AG04450 (cell line): Measurements from ENCODE around the gene DTD2. TPM values are rescaled to one million over a fixed set of nuclear protein-coding genes. Genes with fewer than 3 reads are reported as not detected.

Experiments used
- CTCF ChIA-PET: fragments of 300-600, 350-600 bp; formaldehyde crosslinking; extraction: SDS; loops from one replicate; lab custom pipeline; 2022; ENCODE audit warnings: antibody characterized with exemption, inconsistent platforms; lab: Charles Lee
- POLR2A ChIA-PET: fragments of 350-600 bp; formaldehyde crosslinking; extraction: SDS; loops from one replicate; lab custom pipeline; 2021; ENCODE audit warnings: antibody characterized with exemption, inconsistent platforms; lab: Yijun Ruan, JAX
- DNase-seq: peaks from one replicate; pipeline ENCODE4 v3.0.0-alpha.2; 2011; ENCODE audit warnings: low read depth, low spot score
- H3K27ac ChIP-seq: one replicate; pipeline ENCODE4 v1.5.1; 2012; ENCODE audit warnings: low read depth, low read length, control low read depth
- H3K27me3 ChIP-seq: one replicate; pipeline ENCODE4 v1.6.0; 2012; ENCODE audit warnings: low read length; ENCODE audit not compliant: control insufficient read depth, insufficient read depth
- H3K4me3 ChIP-seq: 2 replicates; pipeline ENCODE4 v1.5.1; 2011; ENCODE audit warnings: mild to moderate bottlenecking, low read depth, low read length, control low read depth
- H3K9me3 ChIP-seq: 2 replicates; pipeline ENCODE4 v1.5.1; 2012; ENCODE audit warnings: low read length; ENCODE audit not compliant: control insufficient read depth, insufficient read depth
- polyA plus RNA-seq: library from polyadenylated mRNA; depleted of rRNA; stranded (reverse); fragments of >200 nt; gene quantifications from 2 replicates; pipeline ENCODE4 v1.2.3, GENCODE V29; 2011
- TF ChIP-seq, protein P1 (sequence below): IDR thresholded peaks from 2 replicates; pipeline ENCODE4 v1.5.1; 2011; ENCODE audit warnings: low read depth, low read length, control low read depth, inconsistent platforms

DTD2 gene
- polyA plus RNA-seq, 1 experiment = 18.8 TPM

DNA sequence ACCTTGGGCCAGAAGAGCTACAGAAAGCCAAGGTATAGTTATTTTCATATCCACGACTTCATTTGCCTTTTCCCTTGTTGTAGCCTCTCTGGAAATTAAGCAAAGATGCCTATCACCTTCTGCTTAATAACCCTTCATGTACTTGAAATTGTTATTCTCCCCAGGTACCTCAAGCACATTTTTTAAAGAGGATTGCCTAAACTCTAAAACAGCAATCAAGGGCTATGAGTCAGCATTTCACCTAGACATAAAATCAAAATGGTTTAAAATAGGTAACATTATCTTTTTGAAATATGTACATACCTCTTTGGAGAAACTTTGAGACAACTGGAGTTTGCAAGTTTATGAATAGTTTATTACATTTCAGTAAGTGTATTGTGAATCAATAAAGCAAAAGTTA, 11.6 kb downstream of the DTD2 start:
- Histone ChIP-seq H3K4me3 (no peak overlapping the region), H3K9me3 (no peaks in the 10 kb centered on the region), H3K27me3 (no peaks in the 10 kb centered on the region), H3K27ac (no peak overlapping the region)
- DNase-seq = no peak
- POLR2A ChIA-PET = interaction anchor here (0.7 to 0.8 kb wide), 2 partner anchors 11 to 25 kb away, joined by 3 to 4 read pairs; partner anchors contain the start of gene HEATR5A
- TF ChIP-seq, protein P1, sequence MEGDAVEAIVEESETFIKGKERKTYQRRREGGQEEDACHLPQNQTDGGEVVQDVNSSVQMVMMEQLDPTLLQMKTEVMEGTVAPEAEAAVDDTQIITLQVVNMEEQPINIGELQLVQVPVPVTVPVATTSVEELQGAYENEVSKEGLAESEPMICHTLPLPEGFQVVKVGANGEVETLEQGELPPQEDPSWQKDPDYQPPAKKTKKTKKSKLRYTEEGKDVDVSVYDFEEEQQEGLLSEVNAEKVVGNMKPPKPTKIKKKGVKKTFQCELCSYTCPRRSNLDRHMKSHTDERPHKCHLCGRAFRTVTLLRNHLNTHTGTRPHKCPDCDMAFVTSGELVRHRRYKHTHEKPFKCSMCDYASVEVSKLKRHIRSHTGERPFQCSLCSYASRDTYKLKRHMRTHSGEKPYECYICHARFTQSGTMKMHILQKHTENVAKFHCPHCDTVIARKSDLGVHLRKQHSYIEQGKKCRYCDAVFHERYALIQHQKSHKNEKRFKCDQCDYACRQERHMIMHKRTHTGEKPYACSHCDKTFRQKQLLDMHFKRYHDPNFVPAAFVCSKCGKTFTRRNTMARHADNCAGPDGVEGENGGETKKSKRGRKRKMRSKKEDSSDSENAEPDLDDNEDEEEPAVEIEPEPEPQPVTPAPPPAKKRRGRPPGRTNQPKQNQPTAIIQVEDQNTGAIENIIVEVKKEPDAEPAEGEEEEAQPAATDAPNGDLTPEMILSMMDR = no peak
- CTCF ChIA-PET = no interaction called here

DNA sequence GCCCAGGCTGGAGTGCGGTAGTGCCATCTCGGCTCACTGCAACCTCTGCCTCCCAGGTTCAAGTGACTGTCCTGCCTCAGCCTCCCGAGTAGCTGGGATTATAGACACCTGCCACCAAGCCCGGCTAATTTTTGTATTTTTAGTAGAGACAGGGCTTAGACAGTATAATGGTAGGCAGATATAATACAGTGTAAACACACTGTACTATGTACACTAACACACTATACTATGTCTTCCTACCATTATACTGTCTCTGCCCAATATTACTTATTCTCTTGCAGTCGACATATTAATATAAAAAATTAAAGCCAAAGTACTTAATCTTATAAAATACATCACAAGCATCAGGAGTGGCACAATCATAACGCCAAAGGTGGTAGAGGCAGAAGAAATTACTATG, 15.0 kb downstream of the DTD2 start:
- H3K27ac ChIP-seq = peak overlapping the region; percentile 13
- ChIA-PET POLR2A (interaction anchor here (0.6 to 4.0 kb wide), 3 partner anchors 15 to 264 kb away, joined by 4 to 31 read pairs (median 8); partner anchors contain the start of genes DTD2 and HEATR5A), CTCF (interaction anchor here (2.5 kb wide), 1 partner anchor 8 kb away, joined by 14 read pairs; no protein-coding TSS in a partner anchor)
- H3K27me3 ChIP-seq = no peaks in the 10 kb centered on the region
- no peaks in the 10 kb centered on the region; the same call in 1 of the 2 replicates for H3K9me3 ChIP-seq
- no peak overlapping the region for H3K4me3 ChIP-seq
- TF ChIP-seq, protein P1 = no peak
- DNase-seq = no peak

DNA sequence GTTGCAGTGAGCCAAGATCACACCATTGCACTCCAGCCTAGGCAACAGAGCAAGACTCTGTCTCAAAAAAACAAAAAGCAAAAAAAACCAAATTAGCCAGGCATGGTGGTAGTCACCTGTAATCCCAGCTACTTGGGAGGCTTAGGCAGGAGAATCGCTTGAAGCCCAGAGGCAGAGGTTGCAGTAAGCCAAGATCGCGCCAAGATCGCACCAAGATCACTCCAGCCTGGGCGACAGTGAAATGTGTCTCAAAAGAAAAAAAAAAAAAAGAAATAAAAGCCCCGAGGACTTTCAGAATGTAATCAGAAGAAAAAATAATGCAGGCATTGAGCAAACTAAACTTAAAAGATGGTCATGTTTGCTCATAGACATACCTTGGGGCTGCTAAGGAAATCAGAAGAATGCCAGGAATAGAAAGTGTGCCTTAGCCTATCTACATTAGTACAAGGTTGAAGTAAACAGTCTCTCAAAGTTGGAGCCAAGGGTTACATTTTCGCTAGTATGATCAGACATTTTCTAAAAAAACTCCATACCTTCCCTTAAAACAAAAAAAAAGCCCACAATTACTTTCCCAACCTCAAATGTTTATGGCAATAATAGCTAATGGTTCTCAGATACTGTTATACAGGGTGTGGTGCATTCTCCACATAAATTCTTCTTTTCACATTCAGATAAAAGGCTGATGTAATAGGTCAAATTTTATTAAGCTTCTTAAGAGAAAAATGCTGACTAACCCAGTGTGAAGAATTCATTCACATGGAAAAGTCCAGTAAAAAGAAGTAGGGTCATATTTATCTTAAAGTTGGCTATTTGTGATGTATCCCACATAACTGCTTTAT, 15.8 kb downstream of the DTD2 start:
- ChIA-PET CTCF (interaction anchor here (2.5 kb wide), 1 partner anchor 9 kb away, joined by 14 read pairs; no protein-coding TSS in a partner anchor), POLR2A (interaction anchor here (0.6 to 4.0 kb wide), 3 partner anchors 16 to 263 kb away, joined by 4 to 31 read pairs (median 8); partner anchors contain the start of genes DTD2 and HEATR5A)
- H3K9me3 ChIP-seq = no peaks in the 10 kb centered on the region; the same call in 1 of the 2 replicates
- H3K27me3 ChIP-seq = no peaks in the 10 kb centered on the region
- TF ChIP-seq, protein P1 = no peak
- no peak for DNase-seq
- H3K27ac ChIP-seq = peak overlapping the region; percentile 57
- H3K4me3 ChIP-seq = no peak overlapping the region

DNA sequence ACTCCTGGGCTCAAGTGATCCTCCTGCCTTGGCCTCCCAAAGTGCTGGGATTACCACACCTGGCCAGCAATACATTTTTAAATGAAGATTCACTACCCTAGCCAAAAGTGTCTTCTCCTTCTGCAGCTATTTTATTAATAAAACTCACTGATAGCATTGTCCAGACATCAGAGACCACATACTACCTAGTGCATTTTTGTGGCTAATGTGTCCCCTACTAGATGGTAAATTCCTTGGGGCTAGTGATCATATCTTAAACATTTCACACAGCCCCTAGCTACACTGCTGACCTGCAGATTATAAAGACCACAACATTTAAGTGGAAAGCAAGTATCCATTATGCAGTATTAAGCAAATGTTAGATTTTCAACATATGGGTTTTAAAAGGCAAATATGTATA, 17.0 kb downstream of the DTD2 start:
- Histone ChIP-seq H3K9me3 (no peaks in the 10 kb centered on the region; the same call in 1 of the 2 replicates), H3K27me3 (no peaks in the 10 kb centered on the region), H3K27ac (no peak overlapping the region), H3K4me3 (no peak overlapping the region)
- DNase-seq = no peak
- CTCF ChIA-PET = interaction anchor here (2.5 kb wide), 1 partner anchor 10 kb away, joined by 14 read pairs; no protein-coding TSS in a partner anchor
- POLR2A ChIA-PET = interaction anchor here (4.0 kb wide), 1 partner anchor 20 kb away, joined by 31 read pairs; the partner anchor contains the start of gene HEATR5A
- TF ChIP-seq, protein P1 = no peak
